NCI-H128 (cell line): ENCODE results near the gene PRKAR2B.

Experiments
- DNase-seq: peaks from one replicate; lab custom pipeline; 2025; ENCODE audit not compliant: unreplicated experiment; lab: John Stamatoyannopoulos, UW

The PRKAR2B gene

DNA sequence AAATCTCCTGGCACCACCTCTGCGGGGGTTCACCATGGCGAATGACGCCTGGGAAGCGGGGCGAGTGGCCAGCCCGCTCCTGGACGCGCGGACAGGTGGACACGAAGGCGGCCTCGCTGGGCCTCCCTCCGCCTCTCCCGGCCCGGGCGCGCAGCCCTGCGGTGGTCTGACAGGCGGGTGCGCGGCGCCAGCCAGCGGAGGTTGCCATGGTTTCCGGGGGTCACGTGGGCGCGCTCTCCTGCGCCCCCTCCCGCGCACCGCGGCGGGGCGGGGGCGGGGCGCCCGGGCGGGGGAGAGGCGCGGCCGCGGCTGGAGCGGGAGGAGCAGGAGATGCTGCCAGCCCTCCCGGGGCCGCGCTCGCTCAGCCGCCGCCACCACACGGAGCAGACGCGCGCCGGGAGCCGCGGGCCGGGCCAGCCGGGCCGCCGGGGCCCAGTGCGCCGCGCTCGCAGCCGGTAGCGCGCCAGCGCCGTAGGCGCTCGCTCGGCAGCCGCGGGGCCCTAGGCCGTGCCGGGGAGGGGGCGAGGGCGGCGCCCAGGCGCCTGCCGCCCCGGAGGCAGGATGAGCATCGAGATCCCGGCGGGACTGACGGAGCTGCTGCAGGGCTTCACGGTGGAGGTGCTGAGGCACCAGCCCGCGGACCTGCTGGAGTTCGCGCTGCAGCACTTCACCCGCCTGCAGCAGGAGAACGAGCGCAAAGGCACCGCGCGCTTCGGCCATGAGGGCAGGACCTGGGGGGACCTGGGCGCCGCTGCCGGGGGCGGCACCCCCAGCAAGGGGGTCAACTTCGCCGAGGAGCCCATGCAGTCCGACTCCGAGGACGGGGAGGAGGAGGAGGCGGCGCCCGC, at the start of gene PRKAR2B:
TSS of gene PRKAR2B (plus strand) at position 359 of the 848 bp plus-strand sequence. CDS start at position 562, 203 bp downstream.
- DNase-seq: peak; percentile 60

DNA sequence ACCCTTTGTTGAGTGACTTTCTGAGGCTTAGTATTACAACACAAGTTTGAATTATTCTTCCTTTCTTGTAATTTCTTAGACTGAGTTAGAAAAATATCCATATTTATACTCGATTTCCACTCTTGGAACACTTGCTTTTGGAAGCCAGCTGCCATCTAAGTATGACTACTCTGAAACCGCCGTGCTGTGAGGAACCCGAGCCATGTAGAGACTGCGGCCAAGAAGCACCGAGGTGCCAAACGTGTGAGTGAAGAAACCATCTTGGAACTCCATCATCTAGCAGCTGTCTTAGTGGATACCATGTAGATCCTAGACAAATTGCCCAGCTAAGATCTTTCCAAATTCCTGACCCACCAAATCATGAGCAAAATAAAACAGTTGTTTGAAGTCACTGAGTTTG, 49.7 kb upstream of the PRKAR2B start:
- no peak for DNase-seq

GRCh38 chr7:106997487-106998271, 46.8 kb upstream of the PRKAR2B start:
- no peak for DNase-seq

GRCh38 chr7:106999023-106999422, 45.5 kb upstream of the PRKAR2B start:
- DNase-seq: no peak

GRCh38 chr7:107001490-107001889, 43.0 kb upstream of the PRKAR2B start:
- DNase-seq: no peak

DNA sequence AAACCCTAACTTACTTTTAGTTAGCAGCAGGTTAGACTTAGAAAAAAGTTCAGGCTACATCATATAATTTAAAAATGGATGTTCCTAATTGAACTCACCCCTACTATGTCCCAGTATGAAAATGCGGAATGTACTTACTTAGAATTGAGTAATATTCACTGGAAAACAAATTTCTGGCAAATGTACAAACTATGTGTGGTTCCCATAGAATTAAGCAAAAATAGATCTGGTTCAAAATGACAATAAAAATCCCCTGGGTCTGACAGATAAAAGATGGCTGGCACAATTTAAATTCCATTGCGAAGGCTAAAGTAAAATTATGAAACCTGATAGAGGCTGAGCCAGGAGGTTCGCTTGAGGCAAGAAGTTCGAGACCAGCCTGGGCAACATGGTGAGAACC, 42.4 kb upstream of the PRKAR2B start:
- DNase-seq: no peak

DNA sequence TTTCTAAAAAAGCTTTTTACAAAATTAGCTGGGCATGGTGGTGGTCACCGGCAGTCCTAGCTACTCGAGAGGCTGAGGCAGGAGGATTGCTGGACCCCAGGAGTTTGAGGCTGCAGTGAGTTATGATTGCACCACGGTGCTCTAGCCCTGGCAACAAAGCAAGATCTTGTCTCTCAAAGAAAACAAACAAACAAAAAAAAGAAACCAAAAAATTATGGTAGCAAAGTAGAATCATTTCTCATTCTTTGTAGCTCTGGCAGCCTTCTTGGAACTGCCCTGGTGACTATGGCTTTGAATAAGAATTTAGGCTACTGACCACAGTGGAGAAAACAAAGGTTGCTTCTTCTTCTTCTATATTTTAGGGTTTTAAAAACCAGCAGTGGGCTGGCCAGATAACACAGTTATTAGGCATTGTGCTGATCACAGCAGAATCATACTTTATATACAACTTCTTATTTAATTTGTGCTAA, 41.9 kb upstream of the PRKAR2B start:
- no peak for DNase-seq

DNA sequence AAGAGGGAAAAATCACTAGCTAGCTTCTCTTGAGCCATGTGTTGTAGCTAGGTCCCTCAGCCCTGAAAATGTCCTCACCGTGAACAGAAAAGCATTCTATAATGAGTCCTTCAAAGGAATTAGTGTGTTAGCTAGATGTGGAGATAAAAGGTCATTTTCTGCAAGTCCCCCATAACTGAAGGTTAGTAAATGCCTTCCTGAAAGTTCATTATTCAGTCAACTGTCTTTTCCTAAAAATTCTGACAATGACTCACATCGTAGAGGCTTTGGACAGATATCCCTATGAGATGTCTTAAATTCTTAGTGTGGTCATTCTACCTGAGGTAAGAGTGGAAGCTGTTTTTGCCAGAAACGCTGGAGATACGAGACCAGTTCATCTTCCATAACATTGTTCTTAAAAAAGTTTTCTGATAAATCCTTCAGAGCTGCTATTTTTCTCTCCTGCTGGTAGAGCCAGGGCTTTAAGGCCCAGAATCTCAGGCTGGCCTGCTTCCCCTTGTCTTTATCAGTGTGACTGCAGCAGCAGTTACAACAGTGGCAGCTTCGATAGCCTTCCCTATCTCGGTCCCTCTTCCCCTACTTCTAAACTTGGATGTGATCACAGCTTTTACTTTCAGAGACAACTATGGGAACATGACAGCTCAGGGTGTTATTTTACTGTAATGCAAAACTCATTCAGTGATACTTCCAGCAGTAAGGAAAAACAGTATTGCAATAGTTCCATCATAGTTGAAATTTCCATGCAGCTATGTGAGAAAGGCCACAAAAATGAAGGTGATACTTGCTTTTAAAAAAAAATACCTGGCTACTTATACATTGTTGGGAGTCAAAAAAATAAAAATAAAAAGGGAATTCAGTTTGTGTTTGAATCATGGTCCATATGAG, 37.3 kb upstream of the PRKAR2B start:
- DNase-seq: no peak

GRCh38 chr7:107007892-107008287, 36.6 kb upstream of the PRKAR2B start:
- DNase-seq: no peak

DNA sequence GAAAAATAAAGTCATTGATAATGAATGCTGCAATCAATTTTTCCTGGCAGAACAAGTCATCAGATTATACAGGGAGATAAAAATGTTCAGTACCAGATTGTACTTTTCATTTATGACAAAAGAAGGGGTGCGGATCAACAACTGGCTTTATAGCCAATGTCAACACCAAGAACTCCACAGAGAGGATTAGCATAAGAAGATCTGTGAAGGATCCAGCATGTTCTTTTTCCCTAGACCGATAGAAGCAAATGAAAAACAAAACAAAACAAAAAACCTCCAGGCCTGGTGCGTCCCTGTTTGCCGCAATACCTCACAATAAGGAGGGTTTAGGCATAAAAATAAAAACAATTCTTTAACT, 34.7 kb upstream of the PRKAR2B start:
- DNase-seq: no peak

DNA sequence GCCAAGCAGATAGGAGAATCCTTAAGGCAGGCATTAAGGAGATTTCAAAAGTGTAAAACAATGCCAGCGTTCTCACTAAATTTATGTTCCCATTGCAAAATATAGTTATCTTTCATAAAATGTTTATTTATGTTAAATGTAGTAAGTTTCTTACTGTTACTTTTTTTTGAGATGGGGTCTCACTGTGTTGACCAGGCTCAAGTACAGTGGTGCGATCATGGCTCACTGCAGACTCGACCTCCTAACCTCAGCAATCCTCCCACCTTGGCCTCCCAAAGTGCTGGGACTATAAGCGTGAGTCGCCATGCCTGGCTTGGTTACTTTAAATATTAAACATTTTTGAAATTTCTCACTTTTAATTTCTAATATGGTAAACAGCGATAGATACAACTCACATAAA, 31.8 kb upstream of the PRKAR2B start:
- no peak for DNase-seq

GRCh38 chr7:107014387-107015023, 30.0 kb upstream of the PRKAR2B start:
- no peak for DNase-seq

DNA sequence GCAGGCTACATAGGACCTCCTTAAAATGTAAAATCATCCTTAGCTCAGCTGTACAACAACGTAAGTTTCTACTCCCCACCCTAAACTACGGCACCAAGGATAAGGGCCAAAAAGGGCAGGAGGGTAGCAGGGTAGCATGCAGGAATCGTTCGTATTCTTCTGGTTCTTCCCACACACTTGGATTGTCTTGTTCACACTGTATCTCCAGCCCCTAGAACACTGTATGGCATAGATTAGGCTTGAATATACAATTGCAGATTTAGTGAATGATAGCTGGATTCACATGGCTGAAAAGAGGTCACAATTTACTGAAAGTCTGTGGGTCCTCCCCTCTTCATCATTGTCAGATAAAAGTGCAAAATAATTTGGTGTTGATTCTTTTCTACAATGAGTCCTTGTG, 28.2 kb upstream of the PRKAR2B start:
- DNase-seq: no peak

GRCh38 chr7:107017965-107018719, 26.4 kb upstream of the PRKAR2B start:
- no peak for DNase-seq

DNA sequence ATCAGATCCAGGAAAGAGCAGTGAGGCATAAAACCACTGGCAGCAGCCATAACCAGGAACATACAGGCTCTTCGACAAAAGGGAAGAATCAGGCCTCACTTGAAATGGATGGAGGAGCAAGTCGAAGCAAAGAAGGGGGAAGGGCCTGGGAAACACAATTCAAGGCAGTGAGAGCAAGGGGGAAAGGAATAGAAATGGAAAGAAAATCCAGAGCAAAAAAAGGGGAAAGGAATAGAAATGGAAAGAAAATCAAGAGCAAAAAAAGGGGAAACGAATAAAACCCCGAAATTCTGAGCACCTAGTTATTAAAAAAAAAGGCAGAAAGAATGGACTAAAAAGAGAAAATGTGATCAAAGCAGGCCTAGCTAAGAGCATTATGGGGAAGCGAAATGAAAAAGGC, 24.1 kb upstream of the PRKAR2B start:
- DNase-seq: no peak

GRCh38 chr7:107021600-107021999, 22.9 kb upstream of the PRKAR2B start:
- DNase-seq: no peak

DNA sequence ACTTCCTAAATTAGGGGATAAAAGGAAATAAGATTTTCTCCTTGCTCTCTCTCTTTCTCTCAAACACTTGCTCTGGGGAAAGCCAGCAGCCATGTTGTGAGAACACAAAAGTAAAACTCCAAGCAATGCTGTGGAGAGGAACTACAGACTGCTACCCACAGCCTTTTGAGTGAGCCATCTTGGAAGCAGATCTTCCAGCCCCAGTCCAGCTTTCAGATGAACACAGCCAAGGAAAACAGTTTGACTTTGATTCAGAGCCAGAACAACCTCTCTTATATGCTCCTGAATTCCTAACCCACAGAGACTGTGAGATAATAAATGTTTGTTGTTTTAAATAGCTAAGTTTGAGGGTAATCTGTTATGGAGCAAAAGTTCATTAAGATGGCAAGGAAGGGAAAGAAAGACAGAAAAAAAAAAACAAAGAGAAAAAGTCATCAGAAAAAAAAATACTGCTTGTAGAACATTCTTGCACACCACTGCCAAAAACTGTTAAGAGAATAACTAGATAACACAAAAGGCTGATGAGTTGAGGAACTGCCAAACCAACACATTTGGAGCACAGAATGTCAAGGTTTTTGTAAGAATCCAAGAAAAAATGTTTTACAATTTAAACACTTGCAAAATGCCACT, 20.9 kb upstream of the PRKAR2B start:
- no peak for DNase-seq

DNA sequence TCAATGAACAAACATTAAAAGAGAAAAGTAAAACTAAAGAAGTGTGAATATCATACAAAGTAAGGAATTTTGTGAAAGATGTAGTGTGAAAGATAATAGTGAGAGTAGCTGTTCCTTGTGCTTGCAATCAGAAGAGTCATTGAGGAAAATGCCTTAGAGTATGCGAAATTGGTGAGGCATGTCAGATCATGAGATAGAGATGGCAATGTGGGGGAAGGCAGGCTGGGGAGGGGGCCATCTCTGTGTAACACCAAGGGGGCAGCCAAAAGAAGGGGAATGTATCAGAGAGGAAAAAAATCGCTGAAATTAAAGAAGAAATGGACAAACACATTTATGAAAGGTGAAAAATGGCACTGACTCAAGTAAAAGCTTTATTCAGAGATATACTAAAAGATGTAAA, 19.6 kb upstream of the PRKAR2B start:
- DNase-seq: no peak

GRCh38 chr7:107025449-107026103, 18.9 kb upstream of the PRKAR2B start:
- DNase-seq: no peak
